ENCODE results near the gene ETV3.
"Not testable (repeated sequence)": the region's sequence is repeated elsewhere in the genome, so short reads cannot be mapped to it uniquely, and the experiment has no call there.

ETV3 gene

GRCh38 chr1:157105988-157106812, 32.0 kb downstream of the ETV3 start:
- TF ChIP-seq CTCF (IDR thresholded peaks at IDR 0.05; ENCODE audit: borderline replicate concordance, control extremely low read depth, extremely low read depth, insufficient read depth, missing control alignments) = no peak
- in situ Hi-C loops (cut with MboI; ENCODE audit: low sequenced_read_pairs, unreplicated experiment) = no loop called here
- peak; percentile 88 for DNase-seq (ENCODE audit: low spot score)

- in situ Hi-C loops (cut with MboI; ENCODE audit: low sequenced_read_pairs, unreplicated experiment) = no loop called here
- no peak for TF ChIP-seq CTCF (IDR thresholded peaks at IDR 0.05; ENCODE audit: borderline replicate concordance, control extremely low read depth, extremely low read depth, insufficient read depth, missing control alignments)
- no peak for DNase-seq (ENCODE audit: low spot score)
These were observed 32.8 kb downstream of the ETV3 start for GRCh38 chr1:157105298-157105987.

- in situ Hi-C loops (cut with MboI; ENCODE audit: low sequenced_read_pairs, unreplicated experiment) = no loop called here
- no peak for DNase-seq (ENCODE audit: low spot score)
- TF ChIP-seq CTCF (IDR thresholded peaks at IDR 0.05; ENCODE audit: borderline replicate concordance, control extremely low read depth, extremely low read depth, insufficient read depth, missing control alignments) = no peak
These were observed 33.4 kb downstream of the ETV3 start for GRCh38 chr1:157104598-157105293.

GRCh38 chr1:157103268-157103667, 34.9 kb downstream of the ETV3 start:
- in situ Hi-C loops (cut with MboI; ENCODE audit: low sequenced_read_pairs, unreplicated experiment) = no loop called here
- no peak for TF ChIP-seq CTCF (IDR thresholded peaks at IDR 0.05; ENCODE audit: borderline replicate concordance, control extremely low read depth, extremely low read depth, insufficient read depth, missing control alignments)

GRCh38 chr1:157101149-157101548, 37.0 kb downstream of the ETV3 start:
- no peak for TF ChIP-seq CTCF (IDR thresholded peaks at IDR 0.05; ENCODE audit: borderline replicate concordance, control extremely low read depth, extremely low read depth, insufficient read depth, missing control alignments)
- DNase-seq (ENCODE audit: low spot score) = no peak
- in situ Hi-C loops (cut with MboI; ENCODE audit: low sequenced_read_pairs, unreplicated experiment) = no loop called here

More at GRCh38 chr1:157103268-157103667, 34.9 kb downstream of the ETV3 start:
- DNase-seq (ENCODE audit: low spot score) = no peak

- in situ Hi-C loops (cut with MboI; ENCODE audit: low sequenced_read_pairs, unreplicated experiment) = loop anchor here (5.0 kb wide), 1 partner anchor 53 kb away; no protein-coding TSS in a partner anchor
- TF ChIP-seq CTCF (IDR thresholded peaks at IDR 0.05; ENCODE audit: borderline replicate concordance, control extremely low read depth, extremely low read depth, insufficient read depth, missing control alignments) = no peak
- DNase-seq (ENCODE audit: low spot score) = no peak
These were observed 38.6 kb downstream of the ETV3 start, which contains the start of gene ETV3L for GRCh38 chr1:157099633-157100009. TSS of gene ETV3L (minus strand) at chr1:157099808. CDS start at chr1:157099523, 285 bp downstream.

- DNase-seq (ENCODE audit: low spot score) = not testable (repeated sequence)
- in situ Hi-C loops (cut with MboI; ENCODE audit: low sequenced_read_pairs, unreplicated experiment) = loop anchor here (5.0 kb wide), 1 partner anchor 53 kb away; no protein-coding TSS in a partner anchor
These were observed 39.1 kb downstream of the ETV3 start for GRCh38 chr1:157098987-157099632.
